ENCODE results near the gene CEP72. TPM values are rescaled to one million over a fixed set of nuclear protein-coding genes. Genes with fewer than 3 reads are reported as not detected.

The CEP72 gene
- total and polyA plus RNA-seq, 10 of the 15 experiments (the other 5 are each of a cell fraction or from before 2014, with no cell fraction given), result 0.35 to 13.5 (median 8.3) TPM

- no peak for TF ChIP-seq EP300 (IDR thresholded peaks at IDR 0.05; ENCODE audit: borderline replicate concordance in 1 of 2, control insufficient read depth in 1 of 2, low read depth in 2 of 2, low read length in 2 of 2)
These were observed 45.4 kb upstream of the CEP72 start (continued) for GRCh38 chr5:566636-567309.

GRCh38 chr5:567664-568060 is 44.5 kb upstream of the CEP72 start:
- no peaks in the 10 kb centered on the region for H3K36me3 ChIP-seq (ENCODE audit: control insufficient read depth in 2 of 2, insufficient read depth in 2 of 2, low read length in 1 of 2)
- SMC1A ChIA-PET (ENCODE audit: uncharacterized antibody, unreplicated experiment), result interaction anchor here (0.9 kb wide), 1 partner anchor 10 kb away, joined by 3 read pairs; no protein-coding TSS in a partner anchor
- H3K4me1 ChIP-seq (ENCODE audit: control insufficient read depth, insufficient read depth, low read length), result no peaks in the 10 kb centered on the region
- no peak for ATAC-seq
- H2AFZ ChIP-seq (ENCODE audit: control insufficient read depth, low read depth, low read length), result no peak overlapping the region
- BruUV-seq (replicated peaks), result no TSS peak
- intact Hi-C loops (cut with micrococcal nuclease; ENCODE audit: unreplicated experiment), result no loop called here
- H3K9ac ChIP-seq (ENCODE audit: control insufficient read depth, insufficient read depth, low read length), result no peak overlapping the region
- CTCF ChIA-PET, result no interaction called here
- no peaks in the 10 kb centered on the region for H3K9me3 ChIP-seq (replicated peaks; ENCODE audit: control insufficient read depth, insufficient read depth, low read length)
- RAD21 ChIA-PET (ENCODE audit: unreplicated experiment), result no interaction called here
- in situ Hi-C loops (cut with MboI), result no loop called here
- no peak for DNase-seq (ENCODE audit: low read depth, low spot score)
- H3K4me2 ChIP-seq (ENCODE audit: control insufficient read depth, insufficient read depth), result no peak overlapping the region
- H3K79me2 ChIP-seq (ENCODE audit: control insufficient read depth, insufficient read depth, low read length), result no peaks in the 10 kb centered on the region
- H4K20me1 ChIP-seq (ENCODE audit: control insufficient read depth, insufficient read depth), result no peaks in the 10 kb centered on the region
- no peak overlapping the region for H3K4me3 ChIP-seq
- H3K27ac ChIP-seq (ENCODE audit: control insufficient read depth, insufficient read depth), result no peak overlapping the region
- POLR2A ChIA-PET, result no interaction called here
- WGBS (ENCODE audit: insufficient coverage, insufficient replicate concordance, low lambda C conversion rate, missing lambda C conversion rate), result 23% methylated on average over 13 of the region's 13 CpGs
- FAIRE-seq, result no peak
- no peaks in the 10 kb centered on the region; a peak in 1 of 4 replicates for H3K27me3 ChIP-seq (replicated peaks in 1 of 2; ENCODE audit: control insufficient read depth in 2 of 2, insufficient read depth in 2 of 2, low read length in 1 of 2)
- TF ChIP-seq PRDM15 (CRISPR knock-in tag; IDR thresholded peaks at IDR 0.05), result no peak
- TF ChIP-seq GATAD2B (conservative IDR thresholded peaks at IDR 0.05; ENCODE audit: low read depth), result no peak
- TF ChIP-seq FOS (IDR thresholded peaks at IDR 0.05; ENCODE audit: borderline replicate concordance, extremely low read depth, insufficient read length), result no peak
- no peak for TF ChIP-seq TCF3 (IDR thresholded peaks at IDR 0.05; ENCODE audit: borderline replicate concordance, insufficient read depth, low read depth, low read length)
- TF ChIP-seq TCF12 (IDR thresholded peaks at IDR 0.05; ENCODE audit: low read depth, low read length), result no peak
- no peak for TF ChIP-seq EP300 (IDR thresholded peaks at IDR 0.05; ENCODE audit: borderline replicate concordance in 1 of 2, control insufficient read depth in 1 of 2, low read depth in 2 of 2, low read length in 2 of 2)
- TF ChIP-seq MXI1 (IDR thresholded peaks at IDR 0.05; ENCODE audit: low read depth, low read length), result no peak
- no peak for TF ChIP-seq SP1 (IDR thresholded peaks at IDR 0.05; ENCODE audit: low read depth, low read length)
- TF ChIP-seq CHD1 (IDR thresholded peaks at IDR 0.05; ENCODE audit: low read depth, low read length), result no peak
- no peak for TF ChIP-seq RELA (IDR thresholded peaks at IDR 0.05; ENCODE audit: borderline replicate concordance, partially characterized antibody)
- TF ChIP-seq, protein P1, sequence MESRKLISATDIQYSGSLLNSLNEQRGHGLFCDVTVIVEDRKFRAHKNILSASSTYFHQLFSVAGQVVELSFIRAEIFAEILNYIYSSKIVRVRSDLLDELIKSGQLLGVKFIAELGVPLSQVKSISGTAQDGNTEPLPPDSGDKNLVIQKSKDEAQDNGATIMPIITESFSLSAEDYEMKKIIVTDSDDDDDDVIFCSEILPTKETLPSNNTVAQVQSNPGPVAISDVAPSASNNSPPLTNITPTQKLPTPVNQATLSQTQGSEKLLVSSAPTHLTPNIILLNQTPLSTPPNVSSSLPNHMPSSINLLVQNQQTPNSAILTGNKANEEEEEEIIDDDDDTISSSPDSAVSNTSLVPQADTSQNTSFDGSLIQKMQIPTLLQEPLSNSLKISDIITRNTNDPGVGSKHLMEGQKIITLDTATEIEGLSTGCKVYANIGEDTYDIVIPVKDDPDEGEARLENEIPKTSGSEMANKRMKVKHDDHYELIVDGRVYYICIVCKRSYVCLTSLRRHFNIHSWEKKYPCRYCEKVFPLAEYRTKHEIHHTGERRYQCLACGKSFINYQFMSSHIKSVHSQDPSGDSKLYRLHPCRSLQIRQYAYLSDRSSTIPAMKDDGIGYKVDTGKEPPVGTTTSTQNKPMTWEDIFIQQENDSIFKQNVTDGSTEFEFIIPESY (IDR thresholded peaks at IDR 0.05), result no peak
- TF ChIP-seq, protein P2, sequence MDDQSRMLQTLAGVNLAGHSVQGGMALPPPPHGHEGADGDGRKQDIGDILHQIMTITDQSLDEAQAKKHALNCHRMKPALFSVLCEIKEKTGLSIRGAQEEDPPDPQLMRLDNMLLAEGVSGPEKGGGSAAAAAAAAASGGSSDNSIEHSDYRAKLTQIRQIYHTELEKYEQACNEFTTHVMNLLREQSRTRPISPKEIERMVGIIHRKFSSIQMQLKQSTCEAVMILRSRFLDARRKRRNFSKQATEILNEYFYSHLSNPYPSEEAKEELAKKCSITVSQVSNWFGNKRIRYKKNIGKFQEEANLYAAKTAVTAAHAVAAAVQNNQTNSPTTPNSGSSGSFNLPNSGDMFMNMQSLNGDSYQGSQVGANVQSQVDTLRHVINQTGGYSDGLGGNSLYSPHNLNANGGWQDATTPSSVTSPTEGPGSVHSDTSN (IDR thresholded peaks at IDR 0.05; ENCODE audit: insufficient replicate concordance, low read depth, low read length), result no peak
- TF ChIP-seq BRCA1 (IDR thresholded peaks at IDR 0.05; ENCODE audit: low read depth, low read length), result no peak
- no peak for TF ChIP-seq NR2C2 (IDR thresholded peaks at IDR 0.05; ENCODE audit: borderline replicate concordance, control insufficient read depth, insufficient read length, low read depth)

Measured in GM12878 (cell line).